GM18502 (cell line): Measurements from ENCODE around the gene USP32.
"Not testable (repeated sequence)": the region's sequence is repeated elsewhere in the genome, so short reads cannot be mapped to it uniquely, and the experiment has no call there.

ENCODE experiments used
- ATAC-seq: cut with Tn5 transposase; IDR thresholded peaks from one replicate; pipeline ENCODE4 v1.9.1; 2021; ENCODE audit warnings: mild to moderate bottlenecking; ENCODE audit not compliant: unreplicated experiment, poor library complexity

USP32 gene

GRCh38 chr17:60193032-60193431 lies 198.9 kb downstream of the USP32 start:
- ATAC-seq = not testable (repeated sequence)

- ATAC-seq = not testable (repeated sequence)
These were observed 201.9 kb downstream of the USP32 start for GRCh38 chr17:60190032-60190431.

- no peak for ATAC-seq
These were observed 203.2 kb downstream of the USP32 start for GRCh38 chr17:60188759-60189158.

GRCh38 chr17:60186846-60187745 lies 204.8 kb downstream of the USP32 start:
- ATAC-seq = not testable (repeated sequence)

- not testable (repeated sequence) for ATAC-seq
These were observed 205.6 kb downstream of the USP32 start for GRCh38 chr17:60186372-60186771.

- ATAC-seq = not testable (repeated sequence)
These were observed 211.6 kb downstream of the USP32 start for GRCh38 chr17:60180380-60180779.

GRCh38 chr17:60178180-60178579 lies 213.8 kb downstream of the USP32 start:
- ATAC-seq = not testable (repeated sequence)

- not testable (repeated sequence) for ATAC-seq
These were observed 215.2 kb downstream of the USP32 start for GRCh38 chr17:60176763-60177162.

- ATAC-seq = not testable (repeated sequence)
These were observed 217.2 kb downstream of the USP32 start for GRCh38 chr17:60174767-60175166.

GRCh38 chr17:60174035-60174434 lies 217.9 kb downstream of the USP32 start:
- no peak for ATAC-seq

GRCh38 chr17:60173304-60173819 lies 218.6 kb downstream of the USP32 start:
- ATAC-seq = no peak

GRCh38 chr17:60171753-60172079 lies 220.2 kb downstream of the USP32 start:
- no peak for ATAC-seq

- no peak for ATAC-seq
These were observed 220.8 kb downstream of the USP32 start for GRCh38 chr17:60170835-60171752.

- ATAC-seq = no peak
These were observed 221.8 kb downstream of the USP32 start for GRCh38 chr17:60169921-60170817.

GRCh38 chr17:60168654-60169053 lies 223.3 kb downstream of the USP32 start:
- no peak for ATAC-seq

- no peak for ATAC-seq
These were observed 224.7 kb downstream of the USP32 start for GRCh38 chr17:60167065-60167741.

GRCh38 chr17:60165971-60166370 lies 226.0 kb downstream of the USP32 start:
- ATAC-seq = no peak

GRCh38 chr17:60165223-60165622 lies 226.7 kb downstream of the USP32 start:
- no peak for ATAC-seq

GRCh38 chr17:60164697-60165096 lies 227.2 kb downstream of the USP32 start:
- no peak for ATAC-seq
